IMR-90 (cell line): ENCODE data around the gene RPL37. TPM values are rescaled to one million over a fixed set of nuclear protein-coding genes. Genes with fewer than 3 reads are reported as not detected.
A peak's percentile ranks its signal among the peaks of the same experiment; 100 is the strongest.

Experiments used
- ATAC-seq: fragments of 200-7000 bp; cut with Tn5 transposase; 2 replicates; pipeline ENCODE4 v1.9.1; 2020; ENCODE audit warnings: low read depth, mild to moderate bottlenecking, moderate library complexity
- BruUV-seq: library from RNA; stranded (reverse); fragments of 400-500 nt; replicated peaks from 2 replicates; lab custom pipeline; 2021; lab: Mats Ljungman, UMichigan
- CTCF ChIA-PET: fragments of 300-600 bp; formaldehyde crosslinking; extraction: SDS; loops from one replicate; lab custom pipeline; 2021; ENCODE audit warnings: antibody characterized with exemption; lab: Yijun Ruan, JAX
- POLR2A ChIA-PET: fragments of 300-600 bp; sonication (Branson Sonifier 250); formaldehyde crosslinking; loops from one replicate; lab custom pipeline; 2022; ENCODE audit warnings: antibody characterized with exemption; ENCODE audit not compliant: unreplicated experiment; lab: Charles Lee
- DNase-seq: peaks from one replicate; pipeline ENCODE4 v3.0.0; 2013
- H2AFZ ChIP-seq: replicated peaks from 2 replicates; pipeline ENCODE3; 2013; ENCODE audit warnings: low read length, mild to moderate bottlenecking; ENCODE audit not compliant: poor library complexity
- H2AK5ac ChIP-seq: 2 replicates; pipeline ENCODE4 v1.6.1; 2013; ENCODE audit warnings: low read depth, low read length, inconsistent platforms
- H2AK9ac ChIP-seq: replicated peaks from 2 replicates; pipeline ENCODE3; 2013; ENCODE audit warnings: mild to moderate bottlenecking, low read depth, low read length, moderate library complexity; ENCODE audit not compliant: poor library complexity
- H2BK120ac ChIP-seq: 2 replicates; pipeline ENCODE4 v1.6.1; 2013; ENCODE audit warnings: low read depth, low read length, inconsistent platforms
- H2BK15ac ChIP-seq: 3 replicates; pipeline ENCODE4 v1.6.1; 2013; ENCODE audit warnings: low read depth, low read length, inconsistent platforms
- H2BK20ac ChIP-seq: 2 replicates; pipeline ENCODE4 v1.6.1; 2013; ENCODE audit warnings: low read depth, mild to moderate bottlenecking, inconsistent platforms, low read length, moderate library complexity
- H2BK5ac ChIP-seq: 2 replicates; pipeline ENCODE4 v1.6.1; 2013; ENCODE audit warnings: mild to moderate bottlenecking, low read depth, low read length, inconsistent platforms; ENCODE audit not compliant: poor library complexity, severe bottlenecking
- H3K14ac ChIP-seq: replicated peaks from 2 replicates; pipeline ENCODE4 v1.6.1; 2013; ENCODE audit warnings: low read depth, low read length, inconsistent platforms
- H3K18ac ChIP-seq: 2 replicates; pipeline ENCODE4 v1.6.1; 2013; ENCODE audit warnings: low read depth, low read length, control low read depth
- H3K23ac ChIP-seq: 2 replicates; pipeline ENCODE4 v1.6.1; 2013; ENCODE audit warnings: low read depth, low read length, inconsistent platforms
- H3K27ac ChIP-seq: 2 replicates; pipeline ENCODE4 v1.5.1; 2013; ENCODE audit warnings: mild to moderate bottlenecking, control low read depth, low read length; ENCODE audit not compliant: insufficient read depth
- H3K27me3 ChIP-seq: 2 replicates; pipeline ENCODE4 v1.6.1; 2013; ENCODE audit warnings: low read length; ENCODE audit not compliant: control insufficient read depth, insufficient read depth
- H3K36me3 ChIP-seq: 2 replicates; pipeline ENCODE4 v1.6.1; 2013; ENCODE audit warnings: low read length, mixed read lengths; ENCODE audit not compliant: control insufficient read depth, insufficient read depth
- H3K4ac ChIP-seq: 2 replicates; pipeline ENCODE4 v1.6.1; 2013; ENCODE audit warnings: low read depth, low read length, inconsistent platforms
- H3K4me1 ChIP-seq: 2 replicates; pipeline ENCODE4 v1.6.1; 2013; ENCODE audit warnings: low read length, mixed read lengths; ENCODE audit not compliant: control insufficient read depth, insufficient read depth
- H3K4me2 ChIP-seq: 2 replicates; pipeline ENCODE4 v1.6.1; 2013; ENCODE audit warnings: low read depth, mild to moderate bottlenecking, control low read depth, low read length, moderate library complexity
- H3K4me3 ChIP-seq: 2 replicates; pipeline ENCODE4 v1.5.1; 2013; ENCODE audit warnings: low read depth, mild to moderate bottlenecking, control low read depth, low read length, moderate library complexity; ENCODE audit not compliant: insufficient read depth
- H3K56ac ChIP-seq: 2 replicates; pipeline ENCODE4 v1.6.1; 2013; ENCODE audit warnings: low read length, inconsistent platforms; ENCODE audit not compliant: insufficient read depth; ENCODE audit errors: extremely low read depth
- H3K79me1 ChIP-seq, 2 experiments: 2 replicates each; pipeline ENCODE4 v1.6.1; 2013; ENCODE audit warnings: low read length in 2 of 2, inconsistent platforms in 1 of 2, low read depth in 1 of 2
- H3K9ac ChIP-seq: 2 replicates; pipeline ENCODE4 v1.6.1; 2013; ENCODE audit warnings: low read depth, low read length, control low read depth
- H3K9me1 ChIP-seq: 2 replicates; pipeline ENCODE4 v1.6.1; 2013; ENCODE audit warnings: low read length, inconsistent platforms; ENCODE audit not compliant: insufficient read depth
- H3K9me3 ChIP-seq: 2 replicates; pipeline ENCODE4 v1.6.1; 2013; ENCODE audit warnings: low read length; ENCODE audit not compliant: control insufficient read depth, insufficient read depth
- H4K20me1 ChIP-seq: 2 replicates; pipeline ENCODE4 v1.6.1; 2013; ENCODE audit warnings: low read length, inconsistent platforms; ENCODE audit not compliant: insufficient read depth
- H4K5ac ChIP-seq: 2 replicates; pipeline ENCODE4 v1.6.1; 2013; ENCODE audit warnings: mild to moderate bottlenecking, low read depth, low read length, control low read depth
- H4K8ac ChIP-seq, 2 experiments: 2 replicates each; pipeline ENCODE4 v1.6.1; 2013; ENCODE audit warnings: low read depth in 2 of 2, low read length in 2 of 2, control low read depth in 1 of 2, inconsistent platforms in 1 of 2
- H4K91ac ChIP-seq: 2 replicates; pipeline ENCODE4 v1.6.1; 2013; ENCODE audit warnings: low read depth, low read length, inconsistent platforms; ENCODE audit not compliant: insufficient read depth
- BHLHE40 ChIP-seq: fragments of 150-350 bp; IDR thresholded peaks from 2 replicates; pipeline ENCODE4 v1.6.1; 2016; ENCODE audit warnings: mild to moderate bottlenecking, low read depth, low read length
- CEBPB ChIP-seq: IDR thresholded peaks from 2 replicates; pipeline ENCODE4 v1.6.1; 2012; ENCODE audit warnings: low read depth, low read length, improper control_type of control experiment
- CHD1 ChIP-seq: IDR thresholded peaks from 2 replicates; pipeline ENCODE4 v1.6.1; 2012; ENCODE audit warnings: low read depth, low read length, improper control_type of control experiment
- CTCF ChIP-seq: conservative IDR thresholded peaks from 2 replicates; pipeline ENCODE4 v1.5.1; 2012; ENCODE audit warnings: mild to moderate bottlenecking, low read depth, low read length, improper control_type of control experiment
- ELK1 ChIP-seq: fragments of 150-350 bp; IDR thresholded peaks from 2 replicates; pipeline ENCODE4 v1.6.1; 2016; ENCODE audit warnings: low read depth, mild to moderate bottlenecking, low read length, moderate library complexity, borderline replicate concordance
- MAFK ChIP-seq: IDR thresholded peaks from 2 replicates; pipeline ENCODE4 v1.6.1; 2012; ENCODE audit warnings: low read depth, low read length, improper control_type of control experiment
- MAZ ChIP-seq: IDR thresholded peaks from 2 replicates; pipeline ENCODE4 v1.6.1; 2012; ENCODE audit warnings: low read depth, mild to moderate bottlenecking, low read length, improper control_type of control experiment, moderate library complexity, borderline replicate concordance
- MXI1 ChIP-seq: IDR thresholded peaks from 2 replicates; pipeline ENCODE4 v1.6.1; 2012; ENCODE audit warnings: low read depth, mild to moderate bottlenecking, low read length, moderate library complexity, borderline replicate concordance
- POLR2A ChIP-seq: IDR thresholded peaks from 2 replicates; pipeline ENCODE4 v1.6.1; 2012; ENCODE audit warnings: mild to moderate bottlenecking, low read depth, low read length
- RAD21 ChIP-seq: IDR thresholded peaks from 2 replicates; pipeline ENCODE4 v1.6.1; 2012; ENCODE audit warnings: low read length, improper control_type of control experiment
- RCOR1 ChIP-seq: IDR thresholded peaks from 2 replicates; pipeline ENCODE4 v1.6.1; 2012; ENCODE audit warnings: mild to moderate bottlenecking, low read length, improper control_type of control experiment; ENCODE audit not compliant: insufficient replicate concordance
- RFX5 ChIP-seq: IDR thresholded peaks from 2 replicates; pipeline ENCODE4 v1.8.0; 2012; ENCODE audit warnings: low read depth, mild to moderate bottlenecking, low read length, moderate library complexity
- SMC3 ChIP-seq: fragments of 150-350 bp; IDR thresholded peaks from 2 replicates; pipeline ENCODE4 v1.6.1; 2016; ENCODE audit warnings: low read depth, mild to moderate bottlenecking, antibody characterized with exemption, low read length, moderate library complexity
- USF2 ChIP-seq: fragments of 150-350 bp; IDR thresholded peaks from 2 replicates; pipeline ENCODE4 v1.6.1; 2017; ENCODE audit warnings: mild to moderate bottlenecking, antibody characterized with exemption, low read length, low read depth
- WGBS, 2 experiments: methylation state at CpG; one replicate each; pipeline versions ENCODE4 v1.1.5 to v1.1.7; 2013; ENCODE audit warnings: missing lambda C conversion rate in 2 of 2; ENCODE audit not compliant: insufficient read length in 1 of 2; ENCODE audit errors: extremely low coverage in 2 of 2; 5-methylcytosine and 5-hydroxymethylcytosine counted together
- dilution Hi-C: fragments of 300-500 bp; cut with HindIII; formaldehyde crosslinking; loops from one replicate; pipeline ENCODE4 v1.14.3; 2018; ENCODE audit warnings: low sequenced_read_pairs; ENCODE audit not compliant: unreplicated experiment
- in situ Hi-C: fragments of 300-500 bp; cut with MboI; formaldehyde crosslinking; loops from 3 replicates; pipeline ENCODE4 v1.14.3; 2019; ENCODE audit warnings: low sequenced_read_pairs, inconsistent platforms, mixed read lengths
- intact Hi-C: fragments of 100-400 bp; cut with micrococcal nuclease; formaldehyde crosslinking; loops from 2 replicates; pipeline ENCODE4 v1.10.0; 2022
- polyA plus RNA-seq, 3 experiments: library from polyadenylated mRNA; depleted of rRNA; stranded (reverse); fragments of >200 nt; gene quantifications; 2 replicates each; pipeline ENCODE4 v1.2.3, GENCODE V29; 2012; ENCODE audit warnings: low replicate concordance in 1 of 3
- total RNA-seq: library from RNA; depleted of rRNA; stranded (reverse); fragments of >200 nt; gene quantifications from 2 replicates; pipeline ENCODE4 v1.2.3, GENCODE V29; 2012

Gene RPL37
- total and polyA plus RNA-seq, 2 of the 4 experiments (the other 2 are of a cell fraction), result 35.3 to 294 TPM

- H4K8ac ChIP-seq, result peak within 1 kb of the TSS; percentile 88 to 97
- H2BK120ac ChIP-seq, result peak within 1 kb of the TSS; percentile 93
- H3K9me3 ChIP-seq, result no peaks in the 10 kb centered on the region
- intact Hi-C loops (loop anchor here (5.0 kb wide), 1 partner anchor 36 kb away; no protein-coding TSS in a partner anchor), in situ Hi-C loops (no loop called here), dilution Hi-C loops (no loop called here)
- 50% methylated on average over 2 of the region's 9 CpGs; no CpG with 5 or more reads in 1 of the 2 experiments for WGBS, 2 experiments
- no peaks in the 10 kb centered on the region for H4K20me1 ChIP-seq
- H2AFZ ChIP-seq, result peak within 1 kb of the TSS; percentile 85
- H3K27ac ChIP-seq, result peak within 1 kb of the TSS; percentile 87
- peak within 1 kb of the TSS; percentile 88 for H3K4me2 ChIP-seq
- no peaks in the 10 kb centered on the region; a peak in 1 of 4 replicates for H3K79me1 ChIP-seq
- peak within 1 kb of the TSS; percentile 92 for H2BK5ac ChIP-seq
- H3K23ac ChIP-seq, result peak within 1 kb of the TSS; percentile 96
- H3K18ac ChIP-seq, result peak within 1 kb of the TSS; percentile 97
- peak within 1 kb of the TSS; percentile 92 for H3K56ac ChIP-seq
- H3K4me3 ChIP-seq, result peak within 1 kb of the TSS; percentile 45
- ATAC-seq (peak; percentile 56), DNase-seq (peak; percentile 31)
- peak within 1 kb of the TSS; percentile 94 for H3K9ac ChIP-seq
- H2BK15ac ChIP-seq, result peak within 1 kb of the TSS; percentile 97; the same call in 2 of the 3 replicates
- TF ChIP-seq MAZ (no peak), SMC3 (no peak), CHD1 (no peak), MAFK (no peak; the same call in 1 of the 2 replicates), USF2 (no peak), MXI1 (no peak), RFX5 (no peak), POLR2A (no peak), CEBPB (no peak), BHLHE40 (no peak), CTCF (no peak), RCOR1 (no peak), RAD21 (no peak), ELK1 (no peak)
- ChIA-PET POLR2A (interaction anchor here (0.6 to 0.8 kb wide), 2 partner anchors 42 to 43 kb away, joined by 5 to 8 read pairs; partner anchors contain the start of gene PRKAA1), CTCF (no interaction called here)
- H3K36me3 ChIP-seq, result no peaks in the 10 kb centered on the region
- H2BK20ac ChIP-seq, result peak within 1 kb of the TSS; percentile 87
- H2AK9ac ChIP-seq, result no peak within 1 kb of the TSS
- H3K27me3 ChIP-seq, result no peaks in the 10 kb centered on the region
- H3K14ac ChIP-seq, result peak within 1 kb of the TSS; percentile 94
- H3K9me1 ChIP-seq, result no peaks in the 10 kb centered on the region
- H3K4me1 ChIP-seq, result 0 out of 2 replicates have a peak, but pooled peaks cover 2% of the 10 kb centered on the region
- H2AK5ac ChIP-seq, result 0 out of 2 replicates have a peak within 1 kb of the TSS, but pooled peaks have one; percentile 48
- peak within 1 kb of the TSS; percentile 73 for H3K4ac ChIP-seq
- H4K5ac ChIP-seq, result peak within 1 kb of the TSS; percentile 91
- H4K91ac ChIP-seq, result peak within 1 kb of the TSS; percentile 91
- no TSS peak for BruUV-seq
Observed at GRCh38 chr5:40841068-40841805, 6.2 kb upstream of the RPL37 start, which contains the start of gene CARD6. Gene CARD6, plus strand, starts transcription at chr5:40841367. Its CDS starts 16 bp downstream, at chr5:40841383.
